ENCODE data around the gene UNC5C. TPM values are rescaled to one million over a fixed set of nuclear protein-coding genes. Genes with fewer than 3 reads are reported as not detected.
"Not testable (repeated sequence)": the region's sequence is repeated elsewhere in the genome, so short reads cannot be mapped to it uniquely, and the experiment has no call there.

The UNC5C gene
- total RNA-seq, 4 donors from 2014 or later: 1.2 to 5.0 (median 3.0) TPM

DNA sequence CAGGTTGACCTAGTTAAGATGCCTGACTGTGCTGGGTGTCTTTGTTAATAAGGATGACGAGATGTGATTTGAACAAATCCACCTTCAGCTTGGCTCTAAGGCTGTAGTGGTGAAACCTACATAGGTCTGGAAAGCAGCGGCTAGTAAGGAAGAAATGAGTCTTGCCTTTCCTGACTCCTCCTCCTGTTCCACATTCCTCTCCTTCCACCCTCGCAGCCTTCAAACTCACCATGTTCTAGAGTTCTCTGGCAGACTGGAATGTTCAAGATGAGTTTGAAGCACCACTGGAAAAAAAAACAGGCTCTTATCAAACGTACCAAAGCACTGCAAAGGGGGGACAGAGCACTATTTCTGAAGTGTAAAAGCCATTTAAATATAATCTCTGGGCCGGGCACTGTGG, 395.6 kb downstream of the UNC5C start:
- DNase-seq (ENCODE audit: low spot score in 2 of 2): no peak
- no peak overlapping the region for H3K27ac ChIP-seq
- TF ChIP-seq, protein P1, sequence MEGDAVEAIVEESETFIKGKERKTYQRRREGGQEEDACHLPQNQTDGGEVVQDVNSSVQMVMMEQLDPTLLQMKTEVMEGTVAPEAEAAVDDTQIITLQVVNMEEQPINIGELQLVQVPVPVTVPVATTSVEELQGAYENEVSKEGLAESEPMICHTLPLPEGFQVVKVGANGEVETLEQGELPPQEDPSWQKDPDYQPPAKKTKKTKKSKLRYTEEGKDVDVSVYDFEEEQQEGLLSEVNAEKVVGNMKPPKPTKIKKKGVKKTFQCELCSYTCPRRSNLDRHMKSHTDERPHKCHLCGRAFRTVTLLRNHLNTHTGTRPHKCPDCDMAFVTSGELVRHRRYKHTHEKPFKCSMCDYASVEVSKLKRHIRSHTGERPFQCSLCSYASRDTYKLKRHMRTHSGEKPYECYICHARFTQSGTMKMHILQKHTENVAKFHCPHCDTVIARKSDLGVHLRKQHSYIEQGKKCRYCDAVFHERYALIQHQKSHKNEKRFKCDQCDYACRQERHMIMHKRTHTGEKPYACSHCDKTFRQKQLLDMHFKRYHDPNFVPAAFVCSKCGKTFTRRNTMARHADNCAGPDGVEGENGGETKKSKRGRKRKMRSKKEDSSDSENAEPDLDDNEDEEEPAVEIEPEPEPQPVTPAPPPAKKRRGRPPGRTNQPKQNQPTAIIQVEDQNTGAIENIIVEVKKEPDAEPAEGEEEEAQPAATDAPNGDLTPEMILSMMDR (IDR thresholded peaks at IDR 0.05): no peak
- TF ChIP-seq POLR2A (IDR thresholded peaks at IDR 0.05) (no peak), EP300 (IDR thresholded peaks at IDR 0.05) (no peak)
- peaks cover 0 to 6% (median 0%) of the 10 kb centered on the region in 3 donors for H3K36me3 ChIP-seq
- no peak overlapping the region for H3K4me3 ChIP-seq
- 73 to 80% methylated on average over 5 of the region's 5 CpGs for WGBS, 2 donors
- H3K4me1 ChIP-seq: peaks cover 0 to 24% (median 0%) of the 10 kb centered on the region in 4 donors
- no peaks in the 10 kb centered on the region for H3K9me3 ChIP-seq
- H3K27me3 ChIP-seq: no peaks in the 10 kb centered on the region

DNA sequence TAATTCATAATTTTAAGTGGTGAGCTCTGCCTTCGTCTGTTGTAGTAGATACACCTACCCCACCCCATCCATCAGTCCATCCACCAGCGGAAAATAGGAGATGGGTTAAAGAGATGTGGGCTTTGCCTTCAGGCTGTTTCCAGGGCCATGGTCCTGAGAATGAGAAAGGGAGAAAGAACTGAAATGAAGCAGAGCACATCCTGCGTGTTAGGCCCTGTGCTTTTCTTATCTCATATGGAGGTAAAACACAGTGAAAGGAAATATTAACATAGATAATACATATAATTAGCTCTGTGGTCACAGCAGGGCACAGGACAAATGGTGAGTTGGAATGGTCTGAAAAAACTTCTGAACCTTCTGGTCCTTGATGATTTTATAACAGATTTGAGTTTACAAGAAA, 397.5 kb downstream of the UNC5C start:
- no peak overlapping the region for H3K27ac ChIP-seq
- TF ChIP-seq, protein P1 (IDR thresholded peaks at IDR 0.05): no peak
- TF ChIP-seq EP300 (IDR thresholded peaks at IDR 0.05): no peak
- no peak for TF ChIP-seq POLR2A (IDR thresholded peaks at IDR 0.05)
- H3K27me3 ChIP-seq: no peaks in the 10 kb centered on the region
- DNase-seq (ENCODE audit: low spot score in 2 of 2): no peak
- peaks cover 0 to 6% (median 0%) of the 10 kb centered on the region in 3 donors for H3K36me3 ChIP-seq
- WGBS, 2 donors: 81 to 88% methylated on average over 3 of the region's 3 CpGs
- H3K9me3 ChIP-seq: no peaks in the 10 kb centered on the region
- no peak overlapping the region for H3K4me3 ChIP-seq
- H3K4me1 ChIP-seq: peaks cover 0 to 5% (median 0%) of the 10 kb centered on the region in 4 donors

DNA sequence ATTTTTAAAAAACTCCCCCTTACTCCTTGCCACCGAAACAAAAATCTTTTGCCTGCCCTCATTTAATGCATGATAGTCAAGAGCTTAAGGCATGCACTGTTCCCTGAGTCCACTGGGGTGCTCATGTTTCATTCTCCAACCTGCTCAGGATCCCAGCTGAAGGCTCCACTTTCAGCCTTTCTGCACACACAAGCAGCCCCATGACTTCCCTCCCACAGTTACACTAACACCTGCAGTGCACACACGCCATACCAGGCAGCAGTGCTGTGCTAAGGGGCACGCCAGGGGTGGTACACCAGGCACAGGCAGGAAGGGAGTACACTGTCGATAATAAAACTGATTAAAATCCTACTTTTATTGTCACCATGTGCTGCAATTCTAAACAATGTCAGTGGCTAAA, 405.8 kb downstream of the UNC5C start:
- TF ChIP-seq POLR2A (IDR thresholded peaks at IDR 0.05) (no peak), EP300 (IDR thresholded peaks at IDR 0.05) (no peak)
- TF ChIP-seq, protein P1 (IDR thresholded peaks at IDR 0.05): no peak
- WGBS, 2 donors: 90 to 94% methylated on average over 4 of the region's 4 CpGs

DNA sequence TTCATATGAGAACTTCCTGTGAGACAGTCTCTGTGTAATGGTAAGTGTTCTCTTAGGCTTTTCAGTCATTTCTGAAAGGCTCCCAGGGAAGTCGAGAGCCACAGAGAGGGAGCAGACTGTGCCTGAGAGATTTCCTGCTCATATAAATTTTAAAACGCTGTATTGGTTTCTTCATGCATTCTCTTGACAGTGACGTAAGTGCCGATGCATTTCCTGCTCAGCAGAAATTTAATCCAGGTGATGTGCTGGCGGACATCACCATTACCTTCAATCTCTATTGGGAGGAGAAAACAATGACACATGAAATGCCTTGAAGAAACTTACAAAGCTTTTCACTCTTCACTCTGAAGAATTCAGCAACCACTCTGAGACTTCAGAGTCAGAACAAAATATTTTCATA, 407.4 kb downstream of the UNC5C start:
- DNase-seq (ENCODE audit: low spot score in 2 of 2): no peak
- Histone ChIP-seq H3K27me3 (no peaks in the 10 kb centered on the region), H3K27ac (no peak overlapping the region), H3K4me1 (no peaks in the 10 kb centered on the region), H3K9me3 (peaks cover 0 to 9% (median 0%) of the 10 kb centered on the region in 4 donors), H3K4me3 (no peak overlapping the region), H3K36me3 (peaks cover 0 to 23% (median 0%) of the 10 kb centered on the region in 3 donors)
- TF ChIP-seq EP300 (IDR thresholded peaks at IDR 0.05): no peak
- TF ChIP-seq, protein P1 (IDR thresholded peaks at IDR 0.05): no peak
- TF ChIP-seq POLR2A (IDR thresholded peaks at IDR 0.05): no peak
- 64 to 73% methylated on average over 5 of the region's 5 CpGs for WGBS, 2 donors

More for the DNA sequence above, 405.8 kb downstream of the UNC5C start:
- Histone ChIP-seq H3K9me3 (peaks cover 0 to 9% (median 0%) of the 10 kb centered on the region in 4 donors), H3K27me3 (no peaks in the 10 kb centered on the region), H3K36me3 (peaks cover 0 to 23% (median 0%) of the 10 kb centered on the region in 3 donors), H3K4me1 (no peaks in the 10 kb centered on the region), H3K27ac (no peak overlapping the region), H3K4me3 (no peak overlapping the region)
- no peak for DNase-seq (ENCODE audit: low spot score in 2 of 2)

DNA sequence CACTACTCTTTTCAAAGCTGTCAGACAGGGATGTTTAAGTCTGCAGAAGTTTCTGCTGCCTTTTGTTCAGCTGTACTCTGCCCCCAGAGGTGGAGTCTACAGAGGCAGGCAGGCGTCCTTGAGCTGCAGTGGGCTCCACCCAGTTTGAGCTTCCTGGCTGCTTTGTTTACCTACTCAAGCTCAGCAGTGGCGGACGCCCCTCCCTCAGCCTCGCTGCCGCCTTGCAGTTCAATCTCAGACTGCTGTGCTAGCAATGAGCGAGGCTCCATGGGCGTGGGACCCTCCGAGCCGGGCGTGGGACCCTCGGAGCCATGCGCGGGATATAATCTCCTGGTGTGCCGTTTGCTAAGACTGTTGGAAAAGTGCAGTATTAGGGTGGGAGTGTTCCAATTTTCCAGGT, 409.3 kb downstream of the UNC5C start:
- Histone ChIP-seq H3K36me3 (peaks cover 0 to 30% (median 0%) of the 10 kb centered on the region in 3 donors), H3K9me3 (peaks cover 0 to 14% (median 0%) of the 10 kb centered on the region in 4 donors)
- not testable (repeated sequence) for DNase-seq (ENCODE audit: low spot score in 2 of 2); H3K4me1 ChIP-seq; H3K4me3 ChIP-seq; H3K27me3 ChIP-seq; H3K27ac ChIP-seq
- 90 to 97% methylated on average over 9 to 10 of the region's 14 CpGs for WGBS, 2 donors

DNA sequence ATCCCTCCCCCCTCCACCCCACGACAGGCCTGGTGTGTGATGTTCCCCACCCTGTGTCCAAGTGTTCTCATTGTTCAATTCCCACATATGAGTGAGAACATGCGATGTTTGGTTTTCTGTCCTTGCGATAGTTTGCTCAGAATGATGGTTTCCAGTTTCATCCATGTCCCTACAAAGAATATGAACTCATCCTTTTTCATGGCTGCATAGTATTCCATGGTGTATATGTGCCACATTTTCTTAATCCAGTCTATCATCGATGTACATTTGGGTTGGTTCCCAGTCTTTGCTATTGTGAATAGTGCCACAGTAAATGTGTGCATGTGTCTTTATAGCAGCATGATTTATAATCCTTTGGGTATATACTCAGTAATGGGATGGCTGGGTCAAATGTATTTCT, 414.8 kb downstream of the UNC5C start:
- 95 to 100% methylated on average over 4 of the region's 4 CpGs for WGBS, 2 donors
- not testable (repeated sequence) for H3K9me3 ChIP-seq; H3K27me3 ChIP-seq; DNase-seq (ENCODE audit: low spot score in 2 of 2); H3K4me3 ChIP-seq; H3K27ac ChIP-seq
- H3K36me3 ChIP-seq: peaks cover 0 to 24% (median 0%) of the 10 kb centered on the region in 3 donors
- H3K4me1 ChIP-seq: peaks cover 0 to 15% (median 0%) of the 10 kb centered on the region in 4 donors

All from tibial nerve (tissue), 4 donors.